Uterus (tissue), 4 donors: ENCODE results near the gene PRIM2. TPM values are rescaled to one million over a fixed set of nuclear protein-coding genes. Genes with fewer than 3 reads are reported as not detected.
"Not testable (repeated sequence)": the region's sequence is repeated elsewhere in the genome, so short reads cannot be mapped to it uniquely, and the experiment has no call there.

Experiments used
- DNase-seq, 2 donors: peaks; one replicate each; pipeline ENCODE4 v3.0.0-alpha.2; 2019 to 2020
- H3K27ac ChIP-seq, 2 donors: fragments of 200-600 bp; sonication (generic); 1 replicate in 1 of 2; 2 replicates in 1 of 2; pipeline ENCODE4 v1.5.1; 2016 to 2018
- H3K27me3 ChIP-seq, 2 donors: fragments of 200-600 bp; sonication (generic); one replicate each; pipeline ENCODE4 v1.5.1; 2018 to 2019; ENCODE audit warnings: control low read depth in 1 of 2
- H3K36me3 ChIP-seq, 2 donors: fragments of 200-600 bp; sonication (generic); one replicate each; pipeline ENCODE4 v1.5.1; 2019; ENCODE audit warnings: control low read depth in 1 of 2
- H3K4me1 ChIP-seq, 2 donors: fragments of 200-600 bp; sonication (generic); one replicate each; pipeline ENCODE4 v1.5.1; 2018 to 2019; ENCODE audit warnings: control low read depth in 1 of 2
- H3K4me3 ChIP-seq, 2 donors: fragments of 200-600 bp; sonication (generic); 1 replicate in 1 of 2; 2 replicates in 1 of 2; pipeline ENCODE4 v1.5.1; 2018 to 2019; ENCODE audit warnings: mild to moderate bottlenecking in 1 of 2
- H3K9me3 ChIP-seq, 2 donors: fragments of 200-600 bp; sonication (generic); one replicate each; pipeline ENCODE4 v1.5.1; 2019; ENCODE audit warnings: control low read depth in 1 of 2
- intact Hi-C: fragments of 100-400 bp; cut with DNase I; formaldehyde crosslinking; loops from one replicate; pipeline ENCODE4 v1.15.1; 2023; ENCODE audit warnings: low total_unique reads
- microRNA counts, 2 donors: library from miRNA; unstranded; fragments of <30 nt; microRNA quantifications; one replicate each; lab custom pipeline; 2016 to 2017
- microRNA-seq: library from miRNA; unstranded; fragments of <30 nt; microRNA quantifications from one replicate; pipeline ENCODE4, GENCODE V29; 2016; ENCODE audit warnings: borderline microRNAs expressed, borderline replicate concordance
- small RNA-seq: library from RNA; depleted of rRNA; stranded (forward); fragments of <200 nt; gene quantifications from one replicate; pipeline ENCODE3, GENCODE V24; 2016
- total RNA-seq, 4 donors: library from RNA; depleted of rRNA in 3 of 4; stranded (reverse); fragments of >200 nt in 3 of 4; gene quantifications; one replicate each; pipeline versions ENCODE4 v1.1.0 to v1.2.4, GENCODE V29; 2014 to 2023
- donor health status: DM: yes; HTN: yes; CAD: no.

PRIM2 gene
- total RNA-seq, 4 donors from 2014 or later, result 2.4 to 46.9 (median 23.1) TPM

DNA sequence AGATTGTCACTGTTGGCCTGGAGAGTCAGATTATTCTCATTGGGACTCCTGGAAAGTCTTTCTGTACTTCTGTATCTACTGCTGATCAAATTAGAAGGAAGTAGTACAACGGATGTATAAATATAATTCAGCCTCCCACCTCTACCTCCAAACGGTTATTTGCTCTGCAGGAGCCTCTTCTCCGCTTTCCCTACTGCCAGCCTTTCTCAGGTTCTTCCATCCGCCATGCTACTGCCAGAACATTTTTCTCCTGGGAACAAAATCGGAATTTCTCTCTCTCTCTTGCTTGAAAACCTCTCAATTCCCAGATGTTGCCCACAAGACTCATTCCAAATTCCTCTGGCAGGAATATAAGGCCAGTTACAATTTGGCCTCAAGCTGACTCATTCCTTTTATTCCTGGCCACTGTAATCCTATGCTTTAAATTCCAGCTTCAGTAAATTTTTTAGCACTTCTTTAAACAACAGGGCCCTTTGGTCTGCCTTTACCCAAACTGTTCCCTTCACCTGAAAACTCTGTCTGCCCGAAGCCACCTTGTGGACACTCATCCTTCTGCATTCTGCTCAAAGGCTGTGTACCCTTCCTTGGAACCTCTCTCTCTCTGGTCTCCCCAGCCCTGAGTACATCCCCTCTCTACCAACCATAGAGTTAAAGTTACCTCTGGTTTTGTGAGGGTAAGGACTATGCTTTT is 354.7 kb downstream of the PRIM2 start:
- H3K27me3 ChIP-seq, H3K36me3 ChIP-seq, H3K27ac ChIP-seq, H3K4me3 ChIP-seq, DNase-seq, intact Hi-C loops, H3K4me1 ChIP-seq, H3K9me3 ChIP-seq: not testable (repeated sequence)

DNA sequence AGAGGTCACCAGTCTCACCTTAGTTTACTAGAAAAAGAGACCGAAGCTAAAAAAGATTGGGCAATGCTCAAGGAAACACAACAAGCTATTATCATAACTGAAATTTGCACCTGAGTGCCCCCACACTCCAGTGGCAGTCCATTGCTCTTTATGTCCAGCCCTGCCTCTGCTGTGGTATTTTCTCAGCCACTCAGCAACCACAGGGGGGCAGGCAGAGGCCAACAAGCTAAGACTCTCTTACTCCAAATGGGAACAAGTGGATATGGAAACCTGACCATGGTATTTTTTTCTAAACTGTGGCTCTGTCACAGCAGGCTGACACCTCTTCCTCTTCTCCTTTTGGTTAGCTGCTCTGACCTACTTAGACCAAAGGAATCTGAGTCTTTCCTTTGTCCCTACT is 355.9 kb downstream of the PRIM2 start:
- H3K36me3 ChIP-seq, H3K4me1 ChIP-seq, H3K27ac ChIP-seq, H3K27me3 ChIP-seq, intact Hi-C loops, H3K4me3 ChIP-seq, H3K9me3 ChIP-seq, DNase-seq: not testable (repeated sequence)

DNA sequence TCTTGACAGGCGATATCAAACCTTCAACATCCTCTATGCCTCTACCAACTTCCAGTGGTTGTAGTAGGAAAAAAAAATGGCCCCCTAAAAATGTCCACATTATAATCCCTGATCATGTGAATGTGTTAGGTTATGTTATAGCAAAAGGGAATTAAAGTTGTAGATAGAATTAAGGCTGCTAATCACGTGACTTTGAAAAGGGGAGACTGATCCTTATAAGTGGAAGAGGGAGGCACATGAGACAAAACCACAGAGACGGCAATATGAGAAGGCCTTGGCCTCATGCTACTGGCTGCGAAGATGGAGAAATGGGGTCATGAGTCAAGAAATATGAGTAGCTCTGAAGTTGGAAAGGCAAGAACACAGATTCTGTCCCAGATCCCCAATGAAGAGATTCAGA is 358.0 kb downstream of the PRIM2 start:
- H3K9me3 ChIP-seq, H3K4me3 ChIP-seq: not testable (repeated sequence)

DNA sequence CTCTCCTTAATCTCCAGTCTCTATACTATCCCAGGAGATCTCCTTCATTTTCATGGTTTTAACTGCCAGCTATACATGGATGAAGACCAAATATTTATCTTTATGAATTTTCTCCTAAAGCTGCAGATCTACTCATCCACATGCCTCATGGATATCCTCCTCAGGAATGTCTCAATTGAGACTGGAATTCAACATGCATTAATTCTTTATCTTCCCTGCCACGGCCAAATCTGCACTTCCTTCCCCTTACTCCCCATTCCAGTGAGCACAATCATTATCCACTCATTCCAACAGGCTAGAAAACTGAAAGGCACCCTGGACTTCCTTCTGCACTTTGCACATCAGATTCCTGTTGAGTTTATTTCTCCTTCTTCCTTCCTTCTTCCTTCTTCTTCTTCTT is 379.0 kb downstream of the PRIM2 start:
- H3K27ac ChIP-seq, intact Hi-C loops, DNase-seq, H3K27me3 ChIP-seq, H3K36me3 ChIP-seq, H3K4me3 ChIP-seq, H3K9me3 ChIP-seq, H3K4me1 ChIP-seq: not testable (repeated sequence)

More for the DNA sequence above, 358.0 kb downstream of the PRIM2 start:
- DNase-seq, H3K36me3 ChIP-seq, H3K27ac ChIP-seq, H3K27me3 ChIP-seq, intact Hi-C loops, H3K4me1 ChIP-seq: not testable (repeated sequence)

MicroRNAs encoded within 50 kb of the gene (microRNA counts, 767-probe panel; counts per million panel counts)
- microRNA hsa-miR-548u (lab: Ali Mortazavi, UCI), result 0 counts per million in 2 donors

Small RNA genes lying within 50 kb of the gene (microRNA-seq; reads per million reads assigned to microRNA genes)
- gene MIR548U, result not detected

Small RNA genes lying within 50 kb of the gene (small RNA-seq; reads per million reads assigned to genes)
- not detected for gene MIR548U

Other genes with a start within 250 kb of the PRIM2 start
- gene ZNF451, start 227.4 kb upstream of the PRIM2 start, total RNA-seq, result 100 to 1,000 TPM in 1 of 4 donors, 10 to 100 TPM in 3; 40.2 to 126 (median 75.0) TPM
- gene BAG2, start 145.3 kb upstream of the PRIM2 start, total RNA-seq, result 10 to 100 TPM; 23.2 to 31.7 (median 26.9) TPM
- gene RAB23, start 95.3 kb upstream of the PRIM2 start, total RNA-seq, result 10 to 100 TPM; 54.4 to 95.3 (median 68.5) TPM